HEK293 (cell line): ENCODE measurements around the gene KATNAL2.
A peak's percentile ranks its signal among the peaks of the same experiment; 100 is the strongest.

Source experiments
- EGR2 ChIP-seq: fragments of 450-650 bp; formaldehyde crosslinking; IDR thresholded peaks from 2 replicates; pipeline ENCODE4 v1.5.1; 2016; ENCODE audit warnings: low read depth, missing biosample characterization, missing genetic modification characterization
- INSM2 ChIP-seq: fragments of 450-650 bp; formaldehyde crosslinking; IDR thresholded peaks from 2 replicates; pipeline ENCODE4 v1.5.1; 2016; ENCODE audit warnings: missing biosample characterization, missing genetic modification characterization
- MEIS1 ChIP-seq: sonication (generic); formaldehyde crosslinking; IDR thresholded peaks from 2 replicates; pipeline ENCODE4 v1.8.1; 2022; ENCODE audit warnings: missing genetic modification reagents, mild to moderate bottlenecking, borderline replicate concordance
- OSR2 ChIP-seq: fragments of 450-650 bp; formaldehyde crosslinking; IDR thresholded peaks from 2 replicates; pipeline ENCODE4 v1.5.1; 2016; ENCODE audit warnings: missing biosample characterization, missing genetic modification characterization
- PBX3 ChIP-seq: sonication (generic); formaldehyde crosslinking; IDR thresholded peaks from 2 replicates; pipeline ENCODE4 v1.8.1; 2022; ENCODE audit warnings: mild to moderate bottlenecking, moderate library complexity, missing genetic modification reagents
- SCRT2 ChIP-seq: fragments of 450-650 bp; formaldehyde crosslinking; IDR thresholded peaks from 2 replicates; pipeline ENCODE4 v1.5.1; 2016; ENCODE audit warnings: missing biosample characterization, missing genetic modification characterization
- TSHZ1 ChIP-seq: fragments of 450-650 bp; formaldehyde crosslinking; IDR thresholded peaks from 2 replicates; pipeline ENCODE4 v1.5.1; 2016; ENCODE audit warnings: missing biosample characterization, missing genetic modification characterization, borderline replicate concordance
- ZBTB17 ChIP-seq: fragments of 450-650 bp; formaldehyde crosslinking; IDR thresholded peaks from 2 replicates; pipeline ENCODE4 v1.5.1; 2016; ENCODE audit warnings: missing biosample characterization, missing genetic modification characterization
- ZBTB7A ChIP-seq: fragments of 450-650 bp; formaldehyde crosslinking; IDR thresholded peaks from 2 replicates; pipeline ENCODE4 v1.5.1; 2016; ENCODE audit warnings: low read depth, missing biosample characterization, missing genetic modification characterization
- ZFP69B ChIP-seq: fragments of 450-650 bp; formaldehyde crosslinking; IDR thresholded peaks from 2 replicates; pipeline ENCODE4 v1.5.1; 2016; ENCODE audit warnings: missing biosample characterization, missing genetic modification characterization
- ZNF112 ChIP-seq: fragments of 450-650 bp; formaldehyde crosslinking; IDR thresholded peaks from 2 replicates; pipeline ENCODE4 v1.5.0; 2017; ENCODE audit warnings: missing biosample characterization, missing genetic modification characterization
- ZNF175 ChIP-seq: fragments of 450-650 bp; formaldehyde crosslinking; IDR thresholded peaks from 2 replicates; pipeline ENCODE4 v1.5.1; 2016; ENCODE audit warnings: missing biosample characterization, missing genetic modification characterization
- ZNF26 ChIP-seq: fragments of 450-650 bp; formaldehyde crosslinking; IDR thresholded peaks from 2 replicates; pipeline ENCODE4 v1.5.1; 2016; ENCODE audit warnings: missing biosample characterization, missing genetic modification characterization
- ZNF362 ChIP-seq: fragments of 450-650 bp; formaldehyde crosslinking; IDR thresholded peaks from 2 replicates; pipeline ENCODE4 v1.5.1; 2016; ENCODE audit warnings: missing biosample characterization, missing genetic modification characterization
- ZNF37A ChIP-seq: fragments of 450-650 bp; IDR thresholded peaks from 2 replicates; pipeline ENCODE4 v1.5.1; 2018; ENCODE audit warnings: missing biosample characterization, missing genetic modification characterization
- ZNF416 ChIP-seq: fragments of 450-650 bp; formaldehyde crosslinking; IDR thresholded peaks from 2 replicates; pipeline ENCODE4 v1.5.1; 2016; ENCODE audit warnings: missing biosample characterization, missing genetic modification characterization
- ZNF426 ChIP-seq: fragments of 450-650 bp; formaldehyde crosslinking; IDR thresholded peaks from 2 replicates; pipeline ENCODE4 v1.5.1; 2017; ENCODE audit warnings: missing biosample characterization, missing genetic modification characterization, mild to moderate bottlenecking, inconsistent platforms, moderate library complexity
- ZNF510 ChIP-seq: fragments of 450-650 bp; formaldehyde crosslinking; IDR thresholded peaks from 2 replicates; pipeline ENCODE4 v1.5.1; 2018; ENCODE audit warnings: mild to moderate bottlenecking, missing genetic modification characterization, missing biosample characterization; ENCODE audit not compliant: insufficient replicate concordance
- ZNF518A ChIP-seq: fragments of 450-650 bp; formaldehyde crosslinking; conservative IDR thresholded peaks from 2 replicates; pipeline ENCODE4 v1.5.1; 2016; ENCODE audit warnings: low read depth, missing biosample characterization, missing genetic modification characterization
- ZNF558 ChIP-seq: fragments of 450-650 bp; formaldehyde crosslinking; IDR thresholded peaks from 2 replicates; pipeline ENCODE4 v1.5.1; 2016; ENCODE audit warnings: missing biosample characterization, missing genetic modification characterization
- ZNF660 ChIP-seq: fragments of 450-650 bp; IDR thresholded peaks from 2 replicates; pipeline ENCODE4 v1.5.1; 2018; ENCODE audit warnings: missing biosample characterization, mild to moderate bottlenecking, missing genetic modification characterization
- ZNF664 ChIP-seq: fragments of 450-650 bp; formaldehyde crosslinking; IDR thresholded peaks from 2 replicates; pipeline ENCODE4 v1.5.1; 2016; ENCODE audit warnings: missing biosample characterization, missing genetic modification characterization
- ZNF776 ChIP-seq: fragments of 450-650 bp; formaldehyde crosslinking; IDR thresholded peaks from 2 replicates; pipeline ENCODE4 v1.5.0; 2017; ENCODE audit warnings: missing biosample characterization, missing genetic modification characterization, borderline replicate concordance
- ZSCAN4 ChIP-seq: fragments of 450-650 bp; formaldehyde crosslinking; IDR thresholded peaks from 2 replicates; pipeline ENCODE4 v1.5.1; 2017; ENCODE audit warnings: missing biosample characterization, missing genetic modification characterization

Gene KATNAL2

GRCh38 chr18:46917108-46917802 lies at the start of gene KATNAL2, which contains the start of gene PIAS2 (continued):
- TF ChIP-seq ZNF362 (tag by site-specific recombination) (no peak), ZNF175 (tag by site-specific recombination) (no peak), ZNF416 (tag by site-specific recombination) (no peak), ZNF112 (tag by site-specific recombination) (no peak), TSHZ1 (no peak), ZNF664 (tag by site-specific recombination) (no peak), PBX3 (peak; percentile 79), ZNF558 (tag by site-specific recombination) (no peak), ZNF26 (tag by site-specific recombination) (no peak), MEIS1 (no peak), ZBTB17 (tag by site-specific recombination) (no peak), EGR2 (tag by site-specific recombination) (peak; percentile 66; the same call in 1 of the 2 replicates), ZNF510 (tag by site-specific recombination) (no peak), ZBTB7A (no peak), OSR2 (tag by site-specific recombination) (no peak), ZNF660 (tag by site-specific recombination) (peak; percentile 50; the same call in 1 of the 2 replicates), ZNF518A (tag by site-specific recombination) (no peak), SCRT2 (no peak), ZNF37A (tag by site-specific recombination) (no peak), ZNF426 (no peak), ZFP69B (tag by site-specific recombination) (0 out of 2 replicates have a peak, but pooled peaks have one; percentile 20), INSM2 (tag by site-specific recombination) (no peak), ZSCAN4 (tag by site-specific recombination) (no peak), ZNF776 (tag by site-specific recombination) (no peak)
